ENCODE measurements around the gene RNASE13.

RNASE13 gene

DNA sequence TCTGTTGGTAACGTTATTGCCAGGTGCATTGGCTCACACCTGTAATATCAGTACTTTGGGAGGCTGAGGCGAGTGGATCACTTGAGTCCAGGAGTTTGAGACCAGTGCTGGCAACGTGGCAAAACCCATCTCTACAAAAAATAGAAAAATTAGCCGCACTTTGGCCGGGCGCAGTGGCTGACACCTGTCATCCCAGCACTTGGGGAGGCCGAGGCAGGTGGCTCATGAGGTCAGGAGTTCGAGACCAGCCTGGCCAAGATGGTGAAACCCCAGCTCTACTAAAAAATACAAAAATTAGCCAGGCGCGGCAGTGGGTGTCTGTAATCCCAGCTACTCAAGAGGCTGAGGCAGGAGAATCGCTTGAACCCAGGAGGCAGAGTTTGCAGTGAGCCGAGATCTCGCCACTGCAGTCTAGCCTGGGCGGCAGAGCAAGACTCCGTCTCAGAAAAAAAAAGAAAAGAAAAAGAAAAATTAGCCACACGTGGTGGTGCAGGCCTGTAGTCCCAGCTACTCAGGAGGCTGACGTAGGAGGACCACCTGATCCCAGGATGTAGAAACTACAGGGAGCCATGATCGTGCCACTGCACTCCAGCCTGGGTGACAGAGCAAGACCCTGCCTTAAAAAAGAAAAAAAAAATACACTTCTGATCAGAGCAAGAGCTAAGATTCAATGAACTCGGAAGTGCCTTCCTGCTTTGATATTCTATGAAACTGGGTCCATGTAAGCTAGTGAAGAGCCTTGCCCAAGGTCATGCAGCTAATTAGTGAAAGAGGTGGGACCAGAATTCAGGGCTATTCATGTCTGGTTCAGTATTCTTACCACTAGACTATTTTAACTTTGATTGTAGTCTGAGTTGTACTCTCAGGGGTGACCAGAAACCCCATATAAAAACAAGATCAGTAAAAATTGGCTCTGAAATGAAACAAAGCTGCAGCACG is 18.8 kb upstream of the RNASE13 start:
- H3K4me3 ChIP-seq (ENCODE audit: control insufficient read depth, low read depth, low read length): no peak overlapping the region
- DNase-seq (ENCODE audit: low read depth): no peak
- TF ChIP-seq, protein P1, sequence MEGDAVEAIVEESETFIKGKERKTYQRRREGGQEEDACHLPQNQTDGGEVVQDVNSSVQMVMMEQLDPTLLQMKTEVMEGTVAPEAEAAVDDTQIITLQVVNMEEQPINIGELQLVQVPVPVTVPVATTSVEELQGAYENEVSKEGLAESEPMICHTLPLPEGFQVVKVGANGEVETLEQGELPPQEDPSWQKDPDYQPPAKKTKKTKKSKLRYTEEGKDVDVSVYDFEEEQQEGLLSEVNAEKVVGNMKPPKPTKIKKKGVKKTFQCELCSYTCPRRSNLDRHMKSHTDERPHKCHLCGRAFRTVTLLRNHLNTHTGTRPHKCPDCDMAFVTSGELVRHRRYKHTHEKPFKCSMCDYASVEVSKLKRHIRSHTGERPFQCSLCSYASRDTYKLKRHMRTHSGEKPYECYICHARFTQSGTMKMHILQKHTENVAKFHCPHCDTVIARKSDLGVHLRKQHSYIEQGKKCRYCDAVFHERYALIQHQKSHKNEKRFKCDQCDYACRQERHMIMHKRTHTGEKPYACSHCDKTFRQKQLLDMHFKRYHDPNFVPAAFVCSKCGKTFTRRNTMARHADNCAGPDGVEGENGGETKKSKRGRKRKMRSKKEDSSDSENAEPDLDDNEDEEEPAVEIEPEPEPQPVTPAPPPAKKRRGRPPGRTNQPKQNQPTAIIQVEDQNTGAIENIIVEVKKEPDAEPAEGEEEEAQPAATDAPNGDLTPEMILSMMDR (IDR thresholded peaks at IDR 0.05; ENCODE audit: control insufficient read depth, insufficient read depth, low read depth, low read length, missing control alignments): no peak

DNA sequence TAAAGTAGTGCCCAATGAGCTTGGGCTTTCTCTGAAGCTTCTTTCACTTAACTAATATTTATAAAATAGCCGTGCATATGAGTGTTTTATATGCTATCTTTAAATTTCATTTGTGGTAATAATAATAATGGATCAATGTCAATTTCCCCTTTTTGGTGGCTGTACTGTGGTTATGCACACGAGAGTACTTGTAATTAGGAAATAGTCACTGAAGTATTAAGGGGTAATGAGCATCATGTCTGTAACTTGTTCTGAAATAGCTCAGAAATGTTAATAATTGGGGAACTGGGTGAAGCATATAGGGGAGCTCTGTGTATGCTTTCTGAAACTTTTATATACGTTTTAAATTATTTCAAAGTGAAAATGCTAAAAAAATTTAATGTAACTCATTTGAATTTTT is 16.0 kb upstream of the RNASE13 start:
- DNase-seq (ENCODE audit: low read depth): no peak
- H3K4me3 ChIP-seq (ENCODE audit: control insufficient read depth, low read depth, low read length): no peak overlapping the region
- TF ChIP-seq, protein P1 (IDR thresholded peaks at IDR 0.05; ENCODE audit: control insufficient read depth, insufficient read depth, low read depth, low read length, missing control alignments): no peak

DNA sequence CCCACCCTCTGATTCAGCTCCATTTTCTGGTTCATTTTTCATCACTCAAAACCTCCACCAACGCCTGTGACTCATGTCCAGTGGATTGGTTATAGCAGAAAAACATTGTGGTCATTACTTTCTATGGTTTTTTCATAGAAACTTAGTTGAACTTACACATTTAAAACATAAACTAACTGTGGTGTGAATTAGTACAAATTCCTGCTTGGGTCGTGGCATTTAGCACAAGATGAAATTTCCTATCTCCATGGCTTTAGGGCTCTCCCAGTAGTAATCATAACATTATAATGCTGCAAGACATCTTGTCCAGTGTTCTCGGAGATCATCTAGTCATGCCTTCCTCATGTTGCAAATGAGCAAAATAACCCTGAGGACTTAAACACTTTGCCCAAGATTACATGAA is 14.7 kb upstream of the RNASE13 start:
- TF ChIP-seq, protein P1 (IDR thresholded peaks at IDR 0.05; ENCODE audit: control insufficient read depth, insufficient read depth, low read depth, low read length, missing control alignments): no peak
- no peak overlapping the region for H3K4me3 ChIP-seq (ENCODE audit: control insufficient read depth, low read depth, low read length)
- no peak for DNase-seq (ENCODE audit: low read depth)

DNA sequence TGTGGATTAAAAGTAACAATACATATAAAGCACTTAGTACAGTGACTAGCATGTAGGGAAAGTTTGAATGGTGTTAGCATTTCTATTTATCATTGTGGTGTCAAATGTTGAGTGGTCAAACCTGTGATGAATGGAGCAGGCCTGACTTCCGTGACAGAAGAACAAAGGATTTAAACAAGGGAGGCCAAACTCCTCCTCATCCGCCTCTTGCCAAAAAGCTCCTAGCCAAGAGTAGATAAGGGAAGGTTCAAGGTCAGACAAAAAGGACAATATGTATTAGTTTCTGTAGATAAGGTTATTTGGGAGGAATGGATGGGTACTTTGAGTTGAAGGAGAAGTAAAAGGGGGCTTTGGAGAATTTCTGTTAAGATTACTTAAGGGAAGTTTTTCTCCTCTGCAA is 14.0 kb upstream of the RNASE13 start:
- TF ChIP-seq, protein P1 (IDR thresholded peaks at IDR 0.05; ENCODE audit: control insufficient read depth, insufficient read depth, low read depth, low read length, missing control alignments): no peak
- no peak for DNase-seq (ENCODE audit: low read depth)
- H3K4me3 ChIP-seq (ENCODE audit: control insufficient read depth, low read depth, low read length): no peak overlapping the region

DNA sequence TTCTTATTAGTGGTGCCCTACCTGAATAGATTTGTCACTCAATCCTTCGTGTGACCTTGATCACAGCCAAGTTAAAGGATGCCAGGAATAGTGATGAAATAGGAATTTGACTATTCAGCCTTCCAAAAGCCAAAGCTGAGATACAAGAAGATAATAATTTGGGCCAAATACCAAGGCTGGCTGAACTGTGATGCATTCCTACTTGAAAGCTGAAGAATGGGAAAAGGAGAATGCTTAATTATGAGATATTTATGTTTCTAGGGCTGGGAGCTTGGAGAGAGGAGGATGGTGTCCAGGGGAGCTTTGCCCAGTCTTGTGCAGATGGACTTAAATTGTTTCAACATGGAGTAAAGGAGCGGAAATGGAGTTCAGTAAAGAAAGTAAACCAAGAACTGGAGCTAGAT is 12.8 kb upstream of the RNASE13 start:
- DNase-seq (ENCODE audit: low read depth): no peak
- H3K4me3 ChIP-seq (ENCODE audit: control insufficient read depth, low read depth, low read length): no peak overlapping the region
- TF ChIP-seq, protein P1 (IDR thresholded peaks at IDR 0.05; ENCODE audit: control insufficient read depth, insufficient read depth, low read depth, low read length, missing control alignments): no peak

DNA sequence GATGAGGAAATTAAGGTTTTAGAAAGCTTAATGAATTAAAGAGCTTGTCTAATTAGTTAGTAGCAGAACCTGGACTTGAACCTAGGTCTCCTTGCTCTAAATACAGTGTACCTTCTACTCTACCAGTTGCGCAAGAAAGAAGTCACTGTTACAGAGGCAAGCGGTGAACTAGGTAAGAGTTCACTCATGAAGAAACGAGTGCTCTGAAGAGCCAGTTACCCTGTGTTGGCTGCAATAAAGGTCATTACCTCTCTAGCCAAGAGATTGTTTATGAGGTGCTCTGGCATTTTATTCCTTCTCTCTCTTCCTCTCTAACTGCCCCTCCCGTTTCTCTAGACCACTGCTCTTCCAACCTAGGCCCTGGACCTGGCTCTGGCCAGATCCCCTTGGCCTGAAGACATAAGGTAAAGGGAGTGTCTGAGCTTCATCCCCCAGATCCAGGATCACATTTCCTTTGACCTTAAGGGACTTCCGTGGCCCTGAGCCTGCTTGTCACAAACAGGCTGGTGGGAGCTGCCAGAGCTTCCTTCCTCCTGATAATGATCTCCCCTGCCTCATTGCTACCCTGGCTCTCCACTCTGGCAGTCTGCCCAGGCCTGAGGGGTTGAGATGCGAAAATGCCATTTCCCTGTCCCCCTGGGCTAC is 9.5 kb upstream of the RNASE13 start:
- no peak overlapping the region for H3K4me3 ChIP-seq (ENCODE audit: control insufficient read depth, low read depth, low read length)
- no peak for DNase-seq (ENCODE audit: low read depth)
- TF ChIP-seq, protein P1 (IDR thresholded peaks at IDR 0.05; ENCODE audit: control insufficient read depth, insufficient read depth, low read depth, low read length, missing control alignments): no peak

Data from AG09309 (cell line).